ENCODE measurements around the gene CDH6. TPM values are rescaled to one million over a fixed set of nuclear protein-coding genes. Genes with fewer than 3 reads are reported as not detected.

The CDH6 gene
- total RNA-seq, 1 donor from 2014 or later = 178 TPM

DNA sequence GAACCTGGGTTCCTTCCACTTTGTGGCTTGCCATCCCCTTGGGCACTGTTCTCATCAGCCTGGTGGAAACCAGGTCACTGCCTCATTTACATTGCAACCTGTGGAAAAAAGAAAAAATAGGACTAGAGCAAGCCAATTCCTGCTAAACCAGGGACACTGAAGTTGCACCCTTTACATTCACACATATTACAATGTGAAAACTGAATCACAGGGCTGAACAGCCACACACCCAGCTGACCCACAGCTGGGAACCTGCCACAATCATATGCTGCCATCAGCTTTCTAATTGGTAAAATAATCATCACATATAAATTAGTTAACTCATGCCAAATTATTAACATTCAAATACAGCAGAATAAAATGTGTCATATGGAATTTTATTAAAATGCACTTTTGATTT is 94.5 kb downstream of the CDH6 start:
- Mint-ChIP-seq H3K36me3 (ENCODE audit: unreplicated experiment) (no peaks in the 10 kb centered on the region), H3K27me3 (ENCODE audit: unreplicated experiment) (peaks cover 8% of the 10 kb centered on the region), H3K4me1 (ENCODE audit: low read depth, unreplicated experiment) (peaks cover 15% of the 10 kb centered on the region), H3K27ac (ENCODE audit: unreplicated experiment) (no peak overlapping the region), H3K4me3 (ENCODE audit: unreplicated experiment) (no peak overlapping the region), H3K9me3 (ENCODE audit: unreplicated experiment) (peaks cover 7% of the 10 kb centered on the region)
- TF ChIP-seq, protein P1, sequence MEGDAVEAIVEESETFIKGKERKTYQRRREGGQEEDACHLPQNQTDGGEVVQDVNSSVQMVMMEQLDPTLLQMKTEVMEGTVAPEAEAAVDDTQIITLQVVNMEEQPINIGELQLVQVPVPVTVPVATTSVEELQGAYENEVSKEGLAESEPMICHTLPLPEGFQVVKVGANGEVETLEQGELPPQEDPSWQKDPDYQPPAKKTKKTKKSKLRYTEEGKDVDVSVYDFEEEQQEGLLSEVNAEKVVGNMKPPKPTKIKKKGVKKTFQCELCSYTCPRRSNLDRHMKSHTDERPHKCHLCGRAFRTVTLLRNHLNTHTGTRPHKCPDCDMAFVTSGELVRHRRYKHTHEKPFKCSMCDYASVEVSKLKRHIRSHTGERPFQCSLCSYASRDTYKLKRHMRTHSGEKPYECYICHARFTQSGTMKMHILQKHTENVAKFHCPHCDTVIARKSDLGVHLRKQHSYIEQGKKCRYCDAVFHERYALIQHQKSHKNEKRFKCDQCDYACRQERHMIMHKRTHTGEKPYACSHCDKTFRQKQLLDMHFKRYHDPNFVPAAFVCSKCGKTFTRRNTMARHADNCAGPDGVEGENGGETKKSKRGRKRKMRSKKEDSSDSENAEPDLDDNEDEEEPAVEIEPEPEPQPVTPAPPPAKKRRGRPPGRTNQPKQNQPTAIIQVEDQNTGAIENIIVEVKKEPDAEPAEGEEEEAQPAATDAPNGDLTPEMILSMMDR (IDR thresholded peaks at IDR 0.05; ENCODE audit: partially characterized antibody, unreplicated experiment) = no peak
- no peak for DNase-seq

DNA sequence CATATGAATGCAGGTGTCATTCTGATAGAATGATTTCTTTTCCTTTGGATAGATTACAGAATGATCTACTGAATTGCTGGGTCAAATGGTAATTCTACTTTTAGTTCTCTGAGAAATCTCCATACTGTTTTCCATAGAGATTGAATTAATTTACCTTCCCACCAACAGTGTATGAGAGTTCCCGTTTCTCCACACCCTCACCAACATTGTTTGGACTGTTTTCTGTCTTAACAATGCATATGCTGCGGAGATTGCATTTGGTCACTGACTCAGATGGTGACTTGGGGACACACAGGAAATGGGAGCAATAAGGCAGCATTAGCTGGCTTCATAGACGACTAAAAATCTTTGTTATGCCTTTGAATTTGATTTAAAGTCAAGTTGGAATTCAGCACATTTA is 95.9 kb downstream of the CDH6 start:
- no peak overlapping the region for H3K27ac Mint-ChIP-seq (ENCODE audit: unreplicated experiment)
- H3K27me3 Mint-ChIP-seq (ENCODE audit: unreplicated experiment) = peaks cover 8% of the 10 kb centered on the region
- TF ChIP-seq, protein P1 (IDR thresholded peaks at IDR 0.05; ENCODE audit: partially characterized antibody, unreplicated experiment) = no peak
- no peaks in the 10 kb centered on the region for H3K36me3 Mint-ChIP-seq (ENCODE audit: unreplicated experiment)
- H3K9me3 Mint-ChIP-seq (ENCODE audit: unreplicated experiment) = peaks cover 7% of the 10 kb centered on the region
- no peak for DNase-seq
- H3K4me3 Mint-ChIP-seq (ENCODE audit: unreplicated experiment) = no peak overlapping the region
- peaks cover 15% of the 10 kb centered on the region for H3K4me1 Mint-ChIP-seq (ENCODE audit: low read depth, unreplicated experiment)

DNA sequence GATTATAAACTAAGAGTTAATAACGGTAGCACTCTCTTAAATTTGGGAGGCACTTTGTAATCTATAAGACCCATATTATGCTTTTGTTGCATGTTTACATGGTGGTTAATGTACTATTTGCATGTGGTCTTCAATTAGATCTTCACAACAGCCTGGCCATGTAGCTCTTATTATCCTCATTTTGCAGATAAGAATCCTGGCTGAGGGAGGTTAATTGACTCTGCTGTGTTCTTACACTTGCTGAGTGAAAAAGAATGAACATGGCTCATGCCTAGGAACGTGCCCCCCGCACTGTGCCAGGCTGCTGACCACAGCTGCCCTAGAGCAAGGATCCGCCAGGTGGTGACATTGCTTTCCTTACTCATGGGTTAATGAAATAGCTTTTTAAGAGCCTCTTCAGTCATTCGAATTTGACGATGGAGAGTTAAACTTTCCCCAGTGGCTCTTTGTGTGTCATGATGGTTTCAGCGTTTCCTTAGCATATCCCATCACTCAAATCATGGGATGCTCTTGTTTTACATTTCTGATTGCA is 97.9 kb downstream of the CDH6 start:
- Mint-ChIP-seq H3K4me3 (ENCODE audit: unreplicated experiment) (no peak overlapping the region), H3K4me1 (ENCODE audit: low read depth, unreplicated experiment) (peaks cover 14% of the 10 kb centered on the region), H3K27me3 (ENCODE audit: unreplicated experiment) (peaks cover 7% of the 10 kb centered on the region), H3K36me3 (ENCODE audit: unreplicated experiment) (no peaks in the 10 kb centered on the region), H3K27ac (ENCODE audit: unreplicated experiment) (no peak overlapping the region), H3K9me3 (ENCODE audit: unreplicated experiment) (peaks cover 5% of the 10 kb centered on the region)
- DNase-seq = peak; percentile 25
- TF ChIP-seq, protein P1 (IDR thresholded peaks at IDR 0.05; ENCODE audit: partially characterized antibody, unreplicated experiment) = no peak

DNA sequence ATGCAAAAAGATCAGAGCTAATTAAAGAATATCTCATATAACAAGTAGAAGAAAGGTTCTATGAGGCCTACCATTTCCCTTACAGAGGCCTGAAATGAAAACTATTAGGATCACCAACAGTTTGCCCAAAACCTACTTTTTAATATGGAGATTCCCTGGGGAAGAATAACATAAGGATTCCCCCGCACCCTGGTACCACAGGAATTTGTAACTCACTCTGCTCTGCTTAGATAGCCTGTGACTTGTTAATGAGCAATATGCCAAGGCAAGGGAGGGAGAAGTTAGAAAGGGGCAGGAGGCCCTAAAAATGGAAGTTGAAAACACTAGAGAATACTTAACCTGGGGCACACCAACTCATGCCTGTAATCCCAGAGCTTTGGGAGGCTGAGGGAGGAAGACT is 107.0 kb downstream of the CDH6 start:
- no peak for DNase-seq
- H3K4me1 Mint-ChIP-seq (ENCODE audit: low read depth, unreplicated experiment) = no peaks in the 10 kb centered on the region
- H3K27me3 Mint-ChIP-seq (ENCODE audit: unreplicated experiment) = peaks cover 5% of the 10 kb centered on the region
- H3K27ac Mint-ChIP-seq (ENCODE audit: unreplicated experiment) = no peak overlapping the region
- peaks cover 2% of the 10 kb centered on the region for H3K9me3 Mint-ChIP-seq (ENCODE audit: unreplicated experiment)
- H3K36me3 Mint-ChIP-seq (ENCODE audit: unreplicated experiment) = peaks cover 25% of the 10 kb centered on the region
- TF ChIP-seq, protein P1 (IDR thresholded peaks at IDR 0.05; ENCODE audit: partially characterized antibody, unreplicated experiment) = no peak
- H3K4me3 Mint-ChIP-seq (ENCODE audit: unreplicated experiment) = no peak overlapping the region

DNA sequence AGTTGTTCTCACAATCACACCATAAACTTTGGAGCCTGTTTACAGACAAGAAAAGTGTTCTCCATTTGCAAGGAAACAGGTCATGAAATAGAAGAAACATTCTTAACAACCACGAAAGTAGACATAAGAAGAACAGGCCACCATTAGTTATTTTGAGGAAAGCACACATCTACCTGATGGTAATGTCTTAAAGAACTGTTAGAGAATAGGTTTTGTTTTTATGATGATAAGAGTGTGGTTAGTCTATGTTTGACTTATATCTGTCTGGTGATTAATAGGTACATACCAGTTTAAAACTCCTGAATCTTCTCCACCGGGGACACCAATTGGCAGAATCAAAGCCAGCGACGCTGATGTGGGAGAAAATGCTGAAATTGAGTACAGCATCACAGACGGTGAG is 108.3 kb downstream of the CDH6 start:
- Mint-ChIP-seq H3K27me3 (ENCODE audit: unreplicated experiment) (peaks cover 5% of the 10 kb centered on the region), H3K36me3 (ENCODE audit: unreplicated experiment) (peaks cover 25% of the 10 kb centered on the region), H3K4me1 (ENCODE audit: low read depth, unreplicated experiment) (no peaks in the 10 kb centered on the region), H3K9me3 (ENCODE audit: unreplicated experiment) (peaks cover 2% of the 10 kb centered on the region), H3K27ac (ENCODE audit: unreplicated experiment) (no peak overlapping the region), H3K4me3 (ENCODE audit: unreplicated experiment) (no peak overlapping the region)
- no peak for DNase-seq
- TF ChIP-seq, protein P1 (IDR thresholded peaks at IDR 0.05; ENCODE audit: partially characterized antibody, unreplicated experiment) = no peak
